Measurements from ENCODE around the gene BRMS1L.
"Not testable (repeated sequence)": the region's sequence is repeated elsewhere in the genome, so short reads cannot be mapped to it uniquely, and the experiment has no call there.

Gene BRMS1L

DNA sequence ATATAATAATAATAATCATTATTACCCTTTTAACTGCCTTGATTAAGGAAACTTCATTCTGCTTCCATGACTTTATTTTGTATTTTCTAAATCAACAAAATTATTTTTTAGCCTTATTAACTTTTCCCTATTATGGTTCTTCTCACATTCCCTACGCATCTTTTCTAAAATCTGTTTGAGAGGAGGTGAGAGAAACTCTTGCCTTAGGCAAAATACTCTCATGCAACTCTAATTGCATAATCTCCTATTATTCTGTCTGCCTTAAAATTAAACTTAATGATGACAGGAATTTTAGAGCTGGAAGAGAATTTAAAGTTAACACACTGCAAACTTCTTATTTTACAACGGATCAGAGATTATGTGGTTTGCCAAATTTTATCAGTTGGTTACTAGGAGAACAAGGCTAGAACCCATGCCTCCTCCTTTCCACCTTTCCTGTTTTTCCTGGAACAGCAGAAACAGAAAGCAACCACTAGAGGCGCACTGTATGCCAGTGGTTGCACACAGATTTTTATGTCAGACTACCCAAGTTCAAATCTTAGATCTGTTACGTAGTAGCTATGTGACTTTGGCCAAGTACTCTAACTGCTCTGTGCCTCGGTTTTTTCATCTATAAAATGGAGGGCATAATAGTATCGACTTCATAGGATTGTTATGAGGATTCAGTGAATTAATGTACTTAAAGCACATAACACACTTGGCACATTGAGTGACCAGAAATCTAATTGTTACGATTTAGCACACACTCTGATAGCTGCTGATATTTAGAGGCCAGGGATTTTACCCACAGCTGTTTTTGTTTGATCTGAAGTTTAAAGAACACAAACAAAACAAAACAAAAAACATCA is 4.3 kb upstream of the BRMS1L start:
- peak; percentile 41 to 57 for DNase-seq

DNA sequence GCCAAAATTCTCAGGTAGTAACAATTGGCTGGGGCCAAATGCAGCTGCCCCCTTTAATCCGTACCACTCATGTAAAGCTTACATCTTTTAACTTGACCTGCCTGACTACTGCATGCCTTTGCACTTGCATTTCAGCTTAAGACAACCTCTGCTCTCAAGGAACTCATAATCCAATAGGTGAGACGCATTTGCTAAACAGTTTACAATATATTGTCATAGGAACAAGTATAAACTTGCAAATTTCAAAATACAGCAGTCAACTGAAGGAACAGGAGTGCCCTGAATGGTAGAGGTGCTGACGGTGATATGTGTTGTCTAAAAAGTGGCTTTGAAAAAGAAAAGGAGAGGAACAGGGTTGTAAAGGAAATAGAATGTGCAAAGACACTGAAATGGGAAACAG is 3.6 kb upstream of the BRMS1L start:
- no peak for DNase-seq

DNA sequence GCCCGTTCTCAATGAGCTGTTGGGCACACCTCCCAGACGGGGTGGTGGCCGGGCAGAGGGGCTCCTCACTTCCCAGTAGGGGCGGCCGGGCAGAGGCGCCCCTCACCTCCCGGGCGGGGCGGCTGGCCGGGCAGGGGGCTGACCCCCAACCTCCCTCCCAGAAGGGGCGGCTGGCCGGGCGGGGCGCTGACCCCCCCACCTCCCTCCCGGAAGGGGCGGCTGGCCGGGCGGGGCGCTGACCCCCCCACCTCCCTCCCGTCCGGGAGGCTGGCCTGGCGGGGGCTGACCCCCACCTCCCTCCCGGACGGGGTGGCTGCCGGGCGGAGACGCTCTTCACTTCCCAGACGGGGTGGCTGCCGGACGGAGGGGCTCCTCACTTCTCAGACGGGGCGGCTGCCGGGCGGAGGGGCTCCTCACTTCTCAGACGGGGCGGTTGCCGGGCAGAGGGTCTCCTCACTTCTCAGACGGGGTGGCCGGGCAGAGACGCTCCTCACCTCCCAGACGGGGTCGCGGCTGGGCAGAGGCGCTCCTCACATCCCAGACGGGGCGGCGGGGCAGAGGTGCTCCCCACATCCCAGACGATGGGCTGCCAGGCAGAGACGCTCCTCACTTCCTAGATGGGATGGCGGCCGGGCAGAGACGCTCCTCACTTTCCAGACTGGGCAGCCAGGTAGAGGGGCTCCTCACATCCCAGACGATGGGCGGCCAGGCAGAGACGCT is 1.5 kb upstream of the BRMS1L start:
- DNase-seq: not testable (repeated sequence)

DNA sequence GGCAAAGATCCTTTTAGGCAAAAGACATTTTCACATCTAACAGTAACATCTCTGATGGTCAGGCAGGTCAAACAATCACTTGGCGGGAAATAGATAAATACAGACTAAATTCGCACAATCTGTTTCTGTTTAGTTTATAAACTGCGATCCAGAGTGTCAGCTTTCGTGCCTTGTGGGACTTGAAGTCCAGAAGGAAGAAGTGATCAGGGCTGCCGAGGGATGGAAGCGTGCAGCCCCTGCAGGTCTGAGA is 245 bp upstream of the BRMS1L start:
- DNase-seq: peak in 1 of 2 experiments; percentile 98

DNA sequence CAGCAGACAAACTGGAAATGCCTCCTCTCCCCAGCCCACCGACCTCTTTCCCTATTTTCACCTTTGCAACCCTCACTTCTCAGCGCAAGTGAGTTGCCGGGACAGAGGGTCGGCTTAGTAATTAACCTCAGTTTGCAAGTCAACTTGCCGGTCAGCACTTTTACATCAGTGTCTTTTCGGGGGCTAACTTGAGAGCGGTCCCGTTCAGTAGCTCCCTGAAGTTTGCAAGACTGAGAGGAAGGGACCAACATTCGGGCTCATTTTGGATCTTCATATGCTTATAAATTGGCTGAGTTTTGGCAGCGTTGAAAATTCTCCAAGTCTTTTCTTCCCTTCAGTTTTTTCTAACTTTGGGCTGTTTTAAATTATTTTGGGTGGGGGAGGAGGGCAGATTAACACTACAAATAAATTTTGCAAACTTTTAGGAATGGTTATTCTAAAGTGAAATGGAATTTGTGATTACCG is 846 bp downstream of the BRMS1L start:
- no peak for DNase-seq

DNA sequence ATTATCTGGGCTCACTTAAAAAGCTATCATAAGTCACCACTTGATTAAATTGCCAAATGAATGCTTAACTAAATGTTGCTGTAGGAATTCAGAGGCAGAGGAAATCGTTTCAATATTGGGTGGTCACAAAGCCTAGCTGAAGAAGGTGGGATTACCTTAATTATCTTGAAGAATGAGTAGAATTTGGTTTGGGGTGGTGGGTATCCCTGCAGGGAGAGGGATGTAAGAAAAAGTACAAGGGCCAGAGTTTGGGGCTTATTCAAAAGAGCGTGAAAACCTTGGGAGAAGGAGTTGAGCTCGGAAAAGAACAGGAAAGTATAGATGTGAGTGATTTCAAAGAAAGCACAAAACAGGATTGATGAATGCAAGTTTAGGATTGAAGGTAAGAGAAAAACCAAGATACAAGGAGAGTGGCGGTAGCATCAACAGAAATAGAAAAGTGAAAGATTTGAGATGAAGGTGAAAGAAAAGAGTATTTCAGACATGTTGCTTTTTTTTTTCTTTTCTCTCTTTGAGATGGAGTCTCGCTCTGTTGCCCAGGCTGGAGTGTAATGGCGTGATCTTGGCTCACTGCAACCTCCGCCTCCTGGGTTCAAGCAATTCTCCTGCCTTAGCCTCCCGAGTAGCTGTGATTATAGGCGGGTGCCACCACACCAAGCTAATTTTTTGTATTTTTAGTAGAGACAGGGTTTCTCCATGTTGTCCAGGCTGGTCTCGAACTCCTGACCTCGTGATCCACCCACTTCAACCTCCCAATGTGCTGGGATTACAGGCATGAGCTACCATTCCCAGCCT is 1.7 kb downstream of the BRMS1L start:
- DNase-seq: no peak

DNA sequence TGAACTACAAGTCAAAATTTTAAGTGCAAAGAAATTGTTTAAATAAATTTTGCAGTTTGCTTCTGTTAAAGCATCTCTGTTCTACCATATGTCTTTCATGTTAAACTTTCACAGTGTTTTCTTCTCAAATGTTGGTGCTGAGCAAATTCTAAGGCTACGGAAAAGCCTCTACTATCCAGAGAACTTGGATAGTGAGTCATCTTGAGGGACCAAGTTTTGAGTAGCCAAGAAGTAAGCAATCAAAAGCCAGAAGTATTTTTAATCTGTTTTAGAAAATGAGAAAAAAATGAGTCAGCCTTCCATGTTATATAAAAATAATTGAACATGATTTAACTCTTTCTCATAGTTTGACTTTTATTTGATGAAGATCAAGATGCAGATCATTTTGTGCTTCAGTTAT is 3.3 kb downstream of the BRMS1L start:
- DNase-seq: no peak

DNA sequence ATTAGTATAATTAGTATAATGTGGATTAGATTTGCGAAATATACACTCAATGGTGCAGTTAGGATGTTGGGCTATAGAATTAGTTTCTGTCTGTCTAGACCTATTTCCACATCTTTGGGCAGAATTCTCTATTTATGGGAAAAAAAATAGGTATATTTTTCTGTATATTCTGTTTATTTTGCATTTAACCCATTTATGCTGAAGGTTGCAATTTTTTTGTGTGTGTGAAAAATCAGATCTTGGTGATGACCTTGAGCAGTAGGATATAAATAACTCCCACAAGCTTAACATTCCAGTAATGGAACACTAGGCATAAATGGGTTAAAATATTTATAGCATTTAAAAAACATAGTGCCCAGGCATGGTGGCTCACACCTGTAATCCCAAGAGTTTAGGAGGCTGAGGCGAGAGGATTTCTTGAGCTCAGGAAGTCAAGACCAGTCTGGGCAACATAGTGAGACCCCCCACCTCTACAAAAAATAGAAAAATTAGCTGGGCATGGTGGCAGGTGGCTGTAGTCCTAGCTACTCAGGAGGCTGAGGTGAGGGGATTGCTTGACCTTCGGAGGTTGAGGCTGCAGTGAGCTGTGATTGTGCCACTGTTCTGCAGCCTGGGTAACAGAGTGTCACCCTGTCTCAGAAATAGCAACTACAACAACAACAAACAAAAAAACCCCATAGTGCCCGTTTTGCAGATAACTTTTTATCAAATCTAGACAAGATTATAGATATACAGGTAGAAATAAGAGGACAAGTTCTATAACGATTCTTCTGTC is 9.3 kb downstream of the BRMS1L start:
- no peak for DNase-seq

DNA sequence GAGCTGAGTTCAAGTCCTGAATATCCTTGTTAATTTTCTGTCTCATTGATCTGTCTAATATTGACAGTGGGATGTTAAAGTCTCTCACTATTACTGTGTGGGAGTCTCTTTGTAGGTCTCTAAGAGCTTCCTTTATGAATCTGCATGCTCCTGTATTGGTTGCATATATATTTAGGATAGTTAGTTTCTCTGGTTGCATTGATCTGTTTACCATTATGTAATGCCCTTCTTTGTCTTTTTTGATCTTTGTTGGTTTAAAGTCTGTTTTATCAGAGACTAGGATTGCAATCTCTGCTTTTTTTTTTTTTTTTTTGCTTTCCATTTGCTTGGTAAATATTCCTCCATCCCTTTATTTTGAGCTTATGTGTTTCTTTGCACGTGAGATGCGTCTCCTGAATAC is 15.6 kb downstream of the BRMS1L start:
- not testable (repeated sequence) for DNase-seq

DNA sequence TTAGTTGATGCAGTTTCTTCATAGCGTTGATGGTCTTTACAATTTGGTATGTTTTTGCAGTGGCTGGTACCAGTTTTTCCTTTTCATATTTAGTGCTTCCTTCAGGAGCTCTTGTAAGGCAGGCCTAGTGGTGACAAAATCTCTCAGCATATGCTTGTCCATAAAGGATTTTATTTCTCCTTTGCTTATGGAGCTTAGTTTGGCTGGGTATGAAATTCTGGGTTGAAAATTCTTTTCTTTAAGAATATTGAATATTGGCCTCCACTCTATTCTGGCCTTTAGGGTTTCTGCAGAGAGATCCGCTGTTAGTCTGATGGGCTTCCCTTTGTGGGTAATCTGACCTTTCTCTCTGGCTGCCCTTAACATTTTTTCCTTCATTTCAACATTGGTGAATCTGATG is 16.1 kb downstream of the BRMS1L start:
- not testable (repeated sequence) for DNase-seq

DNA sequence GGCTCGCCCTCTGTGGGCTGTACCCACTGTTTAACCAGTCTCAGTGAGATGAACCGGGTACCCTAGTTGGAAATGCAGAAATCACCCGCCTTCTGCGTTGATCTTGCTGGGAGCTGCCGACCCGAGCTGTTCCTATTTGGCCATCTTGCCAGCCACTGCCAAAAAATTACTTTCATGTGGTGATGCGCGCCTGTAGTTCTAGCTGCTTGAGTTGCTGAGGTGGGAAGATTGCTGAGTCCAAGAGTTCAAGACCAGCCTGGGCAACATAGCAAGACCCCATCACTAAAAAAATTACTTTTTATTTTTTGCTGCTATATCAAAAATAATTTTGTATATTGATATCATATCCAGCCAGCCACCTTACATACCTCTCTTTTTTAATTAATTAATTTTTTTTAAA is 18.4 kb downstream of the BRMS1L start:
- no peak for DNase-seq

DNA sequence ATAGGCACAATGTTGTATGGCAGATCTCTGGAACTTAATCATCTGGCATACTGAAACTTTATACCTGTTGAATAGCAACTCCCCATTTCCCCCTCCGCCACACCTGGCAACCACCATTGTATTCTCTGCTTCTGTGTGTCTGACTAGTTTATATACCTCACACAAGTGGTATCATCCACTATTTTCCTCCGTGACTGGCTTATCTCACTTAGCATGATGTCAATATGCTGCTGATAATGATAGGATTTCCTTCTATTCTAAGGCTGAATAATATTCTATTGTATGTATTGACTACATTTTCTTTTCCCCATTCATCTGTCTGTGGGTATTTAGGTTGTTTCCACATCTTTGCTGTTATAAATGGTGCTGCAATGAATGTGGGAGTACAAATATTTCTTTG is 21.5 kb downstream of the BRMS1L start:
- no peak for DNase-seq

DNA sequence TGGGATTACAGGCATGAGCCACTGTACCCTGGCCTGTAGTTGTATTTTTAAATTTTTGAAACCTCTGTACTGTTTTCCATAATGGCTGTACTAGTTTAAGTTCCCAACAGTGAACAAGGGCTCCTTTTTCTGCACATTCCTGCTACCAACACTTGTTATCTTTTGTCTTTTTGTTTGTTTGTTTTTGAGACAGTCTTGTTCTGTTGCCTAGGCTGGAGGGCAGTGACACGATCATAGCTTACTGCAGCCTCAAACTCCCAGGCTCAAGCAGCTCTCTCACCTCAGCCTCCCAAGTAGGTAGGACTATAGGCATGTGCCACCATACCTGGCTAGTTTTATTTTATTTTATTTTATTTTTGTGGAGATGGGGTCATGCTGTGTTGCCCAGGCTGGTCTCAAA is 23.0 kb downstream of the BRMS1L start:
- no peak for DNase-seq

DNA sequence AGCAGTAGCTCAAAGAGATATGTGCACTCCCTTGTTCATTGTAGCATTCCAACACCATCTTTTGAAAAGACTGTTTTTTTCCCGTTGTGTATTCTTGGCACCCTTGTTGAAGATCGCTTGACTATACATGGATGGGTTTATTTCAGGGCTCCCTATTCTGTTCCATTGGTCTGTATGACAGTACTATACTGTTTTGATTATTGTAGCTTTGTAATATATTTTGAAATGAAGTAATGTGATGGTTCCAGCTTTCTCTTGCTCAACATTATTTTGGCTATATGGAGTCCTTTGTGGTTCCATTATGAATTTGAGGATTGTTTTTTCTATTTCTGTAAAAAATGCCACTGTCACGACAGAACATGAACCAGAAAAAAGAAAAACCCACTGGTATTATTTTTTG is 25.7 kb downstream of the BRMS1L start:
- no peak for DNase-seq

DNA sequence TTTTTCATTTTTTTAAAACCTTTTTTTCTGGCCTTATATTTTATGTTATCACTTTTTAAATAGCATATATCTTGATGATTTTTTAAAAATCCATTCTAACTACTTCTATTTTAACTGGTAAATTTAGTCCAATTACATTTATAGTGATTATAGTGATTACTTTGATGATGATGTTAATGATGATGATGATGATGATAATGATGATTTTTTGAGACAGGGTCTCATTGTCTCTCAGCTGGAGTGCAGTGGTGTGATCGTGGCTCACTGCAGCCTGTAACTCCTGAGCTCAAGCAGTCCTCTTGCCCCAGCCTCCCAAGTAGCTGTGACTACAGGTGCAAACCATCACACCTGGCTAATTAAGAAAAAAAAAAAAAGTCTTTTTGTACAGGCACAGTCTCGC is 27.1 kb downstream of the BRMS1L start:
- DNase-seq: no peak

DNA sequence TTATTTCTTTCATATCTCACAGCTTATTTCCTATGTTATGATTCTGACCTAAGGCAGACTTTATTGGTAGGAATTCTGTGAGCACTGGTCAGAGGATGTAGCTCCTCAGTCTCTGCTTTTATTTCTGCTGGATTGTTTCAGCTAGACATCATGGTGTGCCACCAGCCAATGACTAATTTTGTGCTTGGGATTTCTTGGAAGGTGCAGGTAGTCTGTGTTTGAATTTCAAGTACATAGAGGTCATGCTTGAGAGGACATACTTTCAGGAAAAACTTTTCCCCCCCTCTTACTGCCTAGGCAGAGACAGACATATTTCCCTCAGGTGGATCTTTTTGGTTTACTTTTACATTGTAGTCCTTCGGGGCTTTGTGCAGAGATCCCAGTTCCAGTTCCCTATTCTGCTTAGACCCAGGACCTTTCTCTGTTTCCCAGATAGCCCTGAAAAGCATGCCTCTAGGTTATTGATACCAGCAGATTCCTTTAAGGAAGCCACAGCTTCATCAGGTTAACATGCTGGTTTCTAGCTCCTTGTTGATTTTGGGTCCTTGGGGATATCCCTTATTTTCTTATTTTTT is 28.6 kb downstream of the BRMS1L start:
- DNase-seq: no peak

DNA sequence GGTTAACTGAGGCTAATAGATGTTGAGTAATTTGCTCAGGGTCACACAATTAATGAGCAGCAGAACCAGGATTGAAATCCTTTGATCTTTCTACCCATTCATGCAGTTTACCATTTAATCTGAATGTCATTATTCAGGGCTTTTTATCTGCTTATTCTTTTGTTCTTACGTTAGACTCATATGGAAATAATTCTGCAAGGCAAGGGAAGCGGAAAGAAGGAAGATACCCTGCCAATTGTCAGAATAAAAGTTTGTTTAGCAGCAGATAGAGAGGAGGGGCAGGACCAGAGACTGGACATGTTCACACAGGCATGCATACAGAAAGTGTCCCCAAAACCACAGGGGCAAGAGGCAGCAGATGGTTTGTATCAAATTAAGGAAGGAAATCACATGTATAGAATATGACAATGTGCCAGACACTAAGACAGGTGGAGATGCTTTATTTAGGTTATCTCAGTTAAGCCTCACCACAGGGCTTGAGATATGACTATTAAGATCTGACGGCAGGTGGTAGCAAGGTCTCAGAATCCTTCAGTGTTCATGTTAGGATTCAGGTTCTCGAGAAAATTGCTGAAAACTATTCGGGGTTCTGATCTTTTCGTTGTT is 29.8 kb downstream of the BRMS1L start:
- peak in 1 of 2 experiments; percentile 6 for DNase-seq

DNA sequence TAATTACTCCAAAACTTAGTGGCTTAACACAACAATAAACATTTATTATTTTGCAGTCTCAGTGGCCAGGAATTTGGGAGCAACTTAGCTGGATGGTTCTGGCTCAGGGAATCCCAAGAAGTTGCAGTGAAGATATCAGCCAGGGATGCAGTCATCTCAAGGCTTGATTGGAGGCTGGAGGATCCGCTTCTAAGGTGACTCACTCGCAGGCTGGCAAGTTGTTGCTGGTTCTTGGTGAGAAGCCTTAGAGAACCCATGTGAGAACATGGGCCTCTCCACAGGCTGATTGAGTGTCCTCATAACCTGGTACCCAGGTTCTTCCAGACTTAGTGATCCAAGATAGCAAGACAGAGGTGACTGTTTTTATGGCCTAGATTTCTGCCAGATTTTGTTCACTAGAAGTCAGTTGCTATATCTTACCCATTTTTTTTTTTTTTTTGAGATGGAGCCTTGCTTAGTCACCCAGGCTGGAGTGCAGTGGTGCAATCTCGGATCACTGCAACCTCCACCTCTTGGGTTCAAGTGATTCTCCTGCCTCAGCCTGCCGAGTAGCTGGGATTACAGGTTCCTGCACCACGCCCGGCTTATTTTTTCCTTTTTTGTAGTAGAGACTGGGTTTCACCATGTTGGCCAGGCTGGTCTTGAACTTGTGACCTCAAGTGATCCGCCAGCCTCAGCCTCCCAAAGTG is 32.5 kb downstream of the BRMS1L start:
- DNase-seq: no peak

DNA sequence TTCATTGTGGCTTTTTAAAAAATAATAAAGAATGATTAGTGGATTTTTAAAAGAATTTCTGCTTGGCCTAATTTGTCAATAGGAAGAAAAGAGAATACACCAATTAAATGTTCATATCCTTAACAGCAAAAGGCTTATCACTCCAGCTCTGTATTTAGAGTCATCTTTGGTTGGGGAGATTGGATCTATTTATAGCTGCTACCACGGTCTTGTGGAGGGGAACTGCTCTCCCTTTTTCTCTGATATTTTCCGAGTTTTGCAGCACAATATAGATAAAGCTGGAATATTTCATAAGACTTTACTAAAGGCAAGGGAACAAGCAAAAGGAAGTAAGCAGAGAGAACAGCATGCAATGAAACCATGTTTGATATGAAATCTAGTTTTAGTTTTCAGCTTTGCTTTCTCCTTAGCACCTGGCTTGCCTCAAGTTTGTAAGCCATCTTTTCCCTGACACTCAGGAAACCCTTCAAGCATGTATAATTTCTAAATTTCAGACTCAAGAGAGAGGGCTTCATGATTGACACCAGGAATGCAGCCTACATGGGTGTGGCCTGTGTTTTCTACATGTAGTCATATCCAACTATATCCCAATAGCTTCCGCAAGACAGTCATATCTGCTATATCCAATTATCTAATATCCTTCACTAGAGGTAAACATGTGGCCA is 35.2 kb downstream of the BRMS1L start:
- DNase-seq: no peak

DNA sequence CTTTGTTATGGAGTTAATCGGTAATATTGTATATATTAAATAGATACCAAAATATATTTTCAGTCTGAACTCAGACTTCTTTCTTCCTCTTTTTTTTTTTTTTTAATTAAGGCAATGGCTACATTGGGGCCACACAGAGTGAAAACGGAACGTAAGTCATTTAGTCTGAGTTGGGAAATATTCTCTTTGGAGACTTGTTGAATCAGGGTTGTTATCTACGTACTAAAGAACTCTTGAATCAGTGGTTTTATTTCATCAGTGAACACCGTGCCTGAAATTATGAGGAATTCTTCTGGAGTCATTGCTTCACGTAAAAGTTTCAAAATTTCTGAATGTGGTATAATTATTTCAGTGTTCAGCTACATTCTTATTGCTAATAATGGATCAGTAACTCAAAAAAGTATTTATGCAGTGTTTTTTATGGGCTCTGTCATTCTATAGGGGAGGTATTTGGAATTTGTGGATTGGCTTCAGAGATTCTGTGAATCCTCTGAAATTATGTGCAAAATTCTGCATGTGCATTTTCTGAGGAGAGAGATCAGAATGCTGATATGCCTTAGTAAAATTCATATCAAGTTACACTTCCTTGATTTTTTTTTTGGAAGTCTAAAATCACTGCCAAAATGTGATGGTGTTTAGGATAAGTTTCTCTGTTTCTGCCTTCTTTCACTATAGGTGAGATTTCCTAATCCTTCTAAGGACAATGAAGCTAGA is 39.6 kb downstream of the BRMS1L start:
- no peak for DNase-seq

All from AML-193 (cell line).